Bone marrow (tissue), 2 donors: ENCODE data around the gene POLA1.

Experiments
- DNase-seq, 2 donors: peaks; one replicate each; lab custom pipeline; 2025; lab: John Stamatoyannopoulos, UW

Gene POLA1

GRCh38 chrX:25007059-25008053, 313.6 kb downstream of the POLA1 start:
- no peak for DNase-seq

GRCh38 chrX:25009407-25009806, 315.7 kb downstream of the POLA1 start:
- no peak for DNase-seq

- no peak for DNase-seq
Measured at GRCh38 chrX:25010784-25011588, 317.3 kb downstream of the POLA1 start.

- DNase-seq = no peak
Measured at GRCh38 chrX:25011589-25012432, 318.1 kb downstream of the POLA1 start.

GRCh38 chrX:25012433-25012735, 318.7 kb downstream of the POLA1 start:
- DNase-seq = no peak

GRCh38 chrX:25012793-25013631, 319.3 kb downstream of the POLA1 start:
- DNase-seq = no peak

GRCh38 chrX:25013632-25014365, 320.1 kb downstream of the POLA1 start:
- DNase-seq = no peak

- no peak for DNase-seq
Measured at GRCh38 chrX:25014366-25014838, 320.7 kb downstream of the POLA1 start.

GRCh38 chrX:25015486-25016360, 322.0 kb downstream of the POLA1 start, which contains the start of gene ARX:
TSS of gene ARX (minus strand) at chrX:25015965. CDS start at chrX:25015737, 228 bp downstream.
- no peak for DNase-seq

- DNase-seq = no peak
Measured at GRCh38 chrX:25016361-25016671, 322.6 kb downstream of the POLA1 start.

- DNase-seq = no peak
Measured at GRCh38 chrX:25016938-25017598, 323.4 kb downstream of the POLA1 start.

GRCh38 chrX:25017667-25018247, 324.0 kb downstream of the POLA1 start:
- DNase-seq = peak in 1 of 2 donors; percentile 1

GRCh38 chrX:25018682-25019081, 325.0 kb downstream of the POLA1 start:
- no peak for DNase-seq

- DNase-seq = no peak
Measured at GRCh38 chrX:25019707-25020390, 326.1 kb downstream of the POLA1 start.

GRCh38 chrX:25020391-25020904, 326.7 kb downstream of the POLA1 start:
- DNase-seq = no peak

GRCh38 chrX:25020905-25021449, 327.3 kb downstream of the POLA1 start:
- DNase-seq = peak in 1 of 2 donors; percentile 13
